GM13977 (cell line): ENCODE data around the gene PDE2A.

Experiments
- DNase-seq: peaks from one replicate; pipeline ENCODE4 v3.0.0; 2012; ENCODE audit warnings: low spot score
- in situ Hi-C: fragments of 300-500 bp; cut with MboI; formaldehyde crosslinking; loops from one replicate; pipeline ENCODE4 v1.12.0; 2022; ENCODE audit warnings: low sequenced_read_pairs, low pct_unique_long_range_greater_than_20kb, mixed read lengths, inconsistent platforms; ENCODE audit not compliant: unreplicated experiment
- TF ChIP-seq, protein P1 (sequence below): IDR thresholded peaks from 2 replicates; pipeline ENCODE4 v1.5.1; 2012; ENCODE audit warnings: mild to moderate bottlenecking, control low read depth; ENCODE audit not compliant: insufficient read depth; ENCODE audit errors: extremely low read depth, missing control alignments

Gene PDE2A

DNA sequence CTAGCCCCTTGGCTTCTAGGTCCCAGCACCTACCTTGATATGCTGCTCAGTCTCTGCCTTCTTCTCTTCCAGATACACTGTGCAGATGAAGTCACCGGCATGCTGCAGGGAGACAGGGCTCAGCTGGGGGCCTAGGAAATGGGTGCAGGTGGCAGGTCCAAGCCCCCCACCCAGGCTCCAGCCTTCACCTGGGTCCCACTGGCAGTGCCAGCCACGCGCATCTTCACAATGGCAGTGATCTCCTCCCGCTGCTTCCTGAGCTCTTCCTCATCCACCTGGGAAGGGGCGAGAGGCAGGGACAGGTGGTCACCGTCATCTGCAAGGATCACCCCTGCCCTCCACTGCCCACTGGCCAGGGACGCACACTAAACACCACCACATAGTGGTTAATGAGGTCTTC is 21.1 kb upstream of the PDE2A start:
- in situ Hi-C loops, result no loop called here
- TF ChIP-seq, protein P1, sequence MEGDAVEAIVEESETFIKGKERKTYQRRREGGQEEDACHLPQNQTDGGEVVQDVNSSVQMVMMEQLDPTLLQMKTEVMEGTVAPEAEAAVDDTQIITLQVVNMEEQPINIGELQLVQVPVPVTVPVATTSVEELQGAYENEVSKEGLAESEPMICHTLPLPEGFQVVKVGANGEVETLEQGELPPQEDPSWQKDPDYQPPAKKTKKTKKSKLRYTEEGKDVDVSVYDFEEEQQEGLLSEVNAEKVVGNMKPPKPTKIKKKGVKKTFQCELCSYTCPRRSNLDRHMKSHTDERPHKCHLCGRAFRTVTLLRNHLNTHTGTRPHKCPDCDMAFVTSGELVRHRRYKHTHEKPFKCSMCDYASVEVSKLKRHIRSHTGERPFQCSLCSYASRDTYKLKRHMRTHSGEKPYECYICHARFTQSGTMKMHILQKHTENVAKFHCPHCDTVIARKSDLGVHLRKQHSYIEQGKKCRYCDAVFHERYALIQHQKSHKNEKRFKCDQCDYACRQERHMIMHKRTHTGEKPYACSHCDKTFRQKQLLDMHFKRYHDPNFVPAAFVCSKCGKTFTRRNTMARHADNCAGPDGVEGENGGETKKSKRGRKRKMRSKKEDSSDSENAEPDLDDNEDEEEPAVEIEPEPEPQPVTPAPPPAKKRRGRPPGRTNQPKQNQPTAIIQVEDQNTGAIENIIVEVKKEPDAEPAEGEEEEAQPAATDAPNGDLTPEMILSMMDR, result no peak
- no peak for DNase-seq

DNA sequence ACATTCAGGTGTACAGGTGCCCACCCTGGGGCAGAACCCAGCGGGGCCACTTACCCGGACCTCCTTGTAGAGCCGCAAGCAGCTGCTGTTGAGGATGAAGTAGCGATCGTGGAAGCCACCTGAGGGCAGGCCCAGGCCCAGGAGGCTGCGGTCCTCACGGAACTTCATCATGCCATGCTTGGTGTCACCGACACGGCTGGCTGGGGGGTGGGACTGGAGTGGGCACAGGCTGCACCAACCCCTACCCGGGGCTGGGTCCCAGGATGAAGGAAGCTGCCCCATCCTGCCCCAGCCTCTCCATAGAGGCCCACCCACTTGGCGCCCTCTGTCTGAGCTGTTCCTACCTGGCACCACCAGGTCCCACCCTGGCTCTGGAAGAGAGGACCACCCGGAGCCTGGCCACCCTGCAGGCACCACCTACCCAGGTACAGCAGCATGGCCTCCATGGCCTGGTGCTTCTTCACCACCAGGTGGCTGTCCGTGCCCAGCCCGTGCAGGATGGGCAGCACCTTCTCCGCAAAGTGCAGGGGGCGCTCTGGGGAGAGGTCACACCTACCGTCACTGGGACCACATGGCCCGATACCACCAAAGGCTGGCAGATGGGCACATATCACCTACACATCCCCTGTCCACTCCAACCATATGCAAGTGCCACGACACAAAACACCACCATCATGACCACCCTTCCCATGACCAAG is 19.2 kb upstream of the PDE2A start:
- TF ChIP-seq, protein P1, result no peak
- DNase-seq, result no peak
- in situ Hi-C loops, result no loop called here

DNA sequence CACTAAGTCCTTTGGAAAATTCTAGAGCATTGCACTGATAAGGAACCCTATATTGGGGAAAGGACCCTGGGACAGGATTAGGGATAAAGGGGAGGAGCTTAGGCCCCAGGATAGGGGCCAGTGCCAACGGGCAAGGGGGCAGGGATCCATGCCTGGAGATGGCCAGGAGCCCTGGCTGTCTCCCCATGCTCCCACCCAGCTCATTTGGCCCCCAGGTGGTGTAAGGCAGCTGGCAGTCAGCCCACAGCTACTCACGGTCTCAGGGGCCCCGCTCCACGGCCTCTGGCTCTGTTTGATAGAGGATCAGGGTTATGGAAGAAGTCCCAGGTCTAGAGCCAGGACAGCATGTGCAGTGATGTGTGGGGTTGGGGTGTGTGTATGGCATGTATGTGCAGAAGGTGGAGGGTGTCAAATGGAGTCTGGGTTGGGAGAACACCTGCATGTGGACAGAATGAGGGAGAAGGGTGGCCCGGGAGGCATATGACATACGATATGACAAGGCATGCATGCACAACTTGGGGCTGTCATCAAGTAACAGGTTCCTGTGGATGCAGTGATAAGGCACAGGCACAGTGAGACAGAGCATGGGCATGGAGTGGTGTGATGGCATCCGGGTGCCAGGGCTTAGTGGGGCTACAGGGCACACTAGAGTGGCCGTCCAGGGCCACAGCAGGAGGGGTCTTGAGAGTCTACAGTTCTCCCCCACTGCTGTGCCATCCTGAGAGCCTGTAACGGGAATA is 18.4 kb upstream of the PDE2A start:
- TF ChIP-seq, protein P1, result no peak
- in situ Hi-C loops, result no loop called here
- DNase-seq, result no peak

DNA sequence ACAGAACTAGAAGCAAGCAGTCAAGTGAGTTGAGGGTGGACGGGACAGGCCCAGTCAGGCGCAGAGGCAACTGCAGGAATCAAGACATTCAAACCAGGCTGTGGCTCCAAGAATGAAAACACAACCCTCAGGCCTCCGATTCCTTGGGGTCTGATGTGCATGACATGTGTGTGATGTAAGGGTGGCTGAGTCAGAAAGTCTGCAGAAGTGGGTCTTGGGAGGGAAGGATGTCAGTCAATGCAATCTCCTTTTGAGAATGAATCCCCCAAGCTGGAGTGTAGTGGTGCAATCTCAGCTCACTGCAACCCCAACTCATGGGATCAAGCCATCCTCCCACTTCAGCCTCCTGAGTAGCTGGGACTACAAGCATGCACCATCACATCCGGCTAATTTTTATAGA is 15.9 kb upstream of the PDE2A start:
- in situ Hi-C loops, result no loop called here
- no peak for DNase-seq
- TF ChIP-seq, protein P1, result no peak

DNA sequence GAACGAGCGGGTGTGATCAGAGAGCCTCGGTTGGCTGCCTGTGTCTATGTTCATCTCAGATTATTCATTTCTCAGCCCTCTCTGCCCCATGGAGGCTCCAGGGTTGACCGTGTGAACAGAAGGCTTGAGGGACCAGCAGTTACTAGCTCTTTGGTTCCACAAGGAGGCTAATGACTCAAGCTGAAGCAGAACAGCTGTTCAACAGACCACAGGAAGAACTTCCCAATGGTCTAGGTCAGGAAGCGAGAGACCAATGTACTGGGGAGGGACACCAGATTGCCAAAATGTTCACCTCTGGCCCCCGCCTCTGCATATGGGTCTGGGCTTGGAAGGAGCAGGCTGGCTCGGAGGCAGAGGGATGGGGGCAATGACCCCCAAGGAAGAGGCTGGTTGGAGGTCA is 14.7 kb upstream of the PDE2A start:
- TF ChIP-seq, protein P1, result no peak

DNA sequence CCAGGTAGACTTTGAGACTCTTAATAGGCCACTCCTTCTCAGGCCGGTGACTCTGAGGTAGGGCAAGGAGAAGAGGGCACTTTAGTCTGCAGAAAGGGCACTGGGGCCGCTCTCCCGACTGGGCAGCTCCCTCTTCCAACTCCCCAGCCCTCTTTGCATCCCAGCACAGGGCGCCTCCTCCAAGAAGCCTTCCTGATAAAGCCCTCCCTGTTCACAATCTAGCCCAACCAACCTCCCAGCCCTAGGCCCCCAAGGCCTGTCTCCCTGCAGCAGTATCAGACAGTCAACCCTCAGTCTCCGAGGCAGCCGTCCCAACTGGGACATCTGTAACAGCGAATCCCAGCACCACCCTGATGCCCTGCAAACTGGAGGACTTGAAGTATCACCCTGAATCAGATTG is 14.3 kb upstream of the PDE2A start:
- in situ Hi-C loops, result no loop called here
- TF ChIP-seq, protein P1, result no peak
- no peak for DNase-seq

More for the DNA sequence above, 14.7 kb upstream of the PDE2A start:
- no peak for DNase-seq
- in situ Hi-C loops, result no loop called here
